Naive thymus-derived CD4-positive, alpha-beta T cell (primary cell): ENCODE results near the gene ATF1. TPM values are rescaled to one million over a fixed set of nuclear protein-coding genes. Genes with fewer than 3 reads are reported as not detected.
"Not testable (repeated sequence)": the region's sequence is repeated elsewhere in the genome, so short reads cannot be mapped to it uniquely, and the experiment has no call there.

Experiments
- ATAC-seq: fragments of 150-1000 bp; cut with Tn5 transposase; 2 replicates; pipeline ENCODE4 v1.10.0; 2021; ENCODE audit warnings: mild to moderate bottlenecking, moderate library complexity
- CTCF ChIA-PET: fragments of 350-600 bp; sonication (Branson Sonifier 250); formaldehyde crosslinking; loops from one replicate; lab custom pipeline; 2021; ENCODE audit warnings: antibody characterized with exemption; lab: Charles Lee
- POLR2A ChIA-PET: fragments of 350-600 bp; sonication (Branson Sonifier 250); formaldehyde crosslinking; loops from one replicate; lab custom pipeline; 2021; ENCODE audit warnings: antibody characterized with exemption, inconsistent platforms; lab: Charles Lee
- DNase-seq, 9 donors: peaks; one replicate each; pipeline versions ENCODE4 v3.0.0 to v3.0.0-alpha.2; 2020 to 2022; ENCODE audit warnings: mixed read lengths in 1 of 9
- H3K27ac ChIP-seq: one replicate; pipeline ENCODE4 v1.7.0; 2013; ENCODE audit warnings: mild to moderate bottlenecking, low read depth, low read length, moderate library complexity
- H3K27me3 ChIP-seq, 2 donors: one replicate each; pipeline ENCODE4 v1.7.0; 2013; ENCODE audit warnings: low read length in 2 of 2, mild to moderate bottlenecking in 2 of 2, moderate library complexity in 2 of 2; ENCODE audit not compliant: control insufficient read depth in 2 of 2, insufficient read depth in 2 of 2
- H3K36me3 ChIP-seq, 3 experiments: 1 replicate in 2 of 3; 2 replicates in 1 of 3; pipeline ENCODE4 v1.7.0; 2013; ENCODE audit warnings: low read length in 3 of 3, mild to moderate bottlenecking in 3 of 3, moderate library complexity in 1 of 3; ENCODE audit not compliant: insufficient read depth in 3 of 3, control insufficient read depth in 2 of 3
- H3K4me1 ChIP-seq, 2 donors: one replicate each; pipeline ENCODE4 v1.7.0; 2013; ENCODE audit warnings: low read length in 2 of 2, mild to moderate bottlenecking in 2 of 2, moderate library complexity in 1 of 2; ENCODE audit not compliant: control insufficient read depth in 2 of 2, insufficient read depth in 2 of 2
- H3K4me3 ChIP-seq: 2 replicates; pipeline ENCODE4 v1.7.0; 2013; ENCODE audit warnings: mild to moderate bottlenecking, low read length
- H3K9me3 ChIP-seq, 3 experiments: 1 replicate in 2 of 3; 2 replicates in 1 of 3; pipeline ENCODE4 v1.7.0; 2013; ENCODE audit warnings: low read length in 3 of 3; ENCODE audit not compliant: control insufficient read depth in 2 of 3
- H3K27ac Mint-ChIP-seq, 9 donors: one replicate each; pipeline ENCODE4 v1.8.0; 2020 to 2022; ENCODE audit warnings: mixed read lengths in 9 of 9, mild to moderate bottlenecking in 8 of 9, moderate library complexity in 5 of 9, inconsistent platforms in 2 of 9
- H3K27me3 Mint-ChIP-seq, 5 donors: one replicate each; pipeline ENCODE4 v1.8.0; 2021 to 2022; ENCODE audit warnings: mixed read lengths in 5 of 5, mild to moderate bottlenecking in 1 of 5
- H3K36me3 Mint-ChIP-seq, 5 donors: one replicate each; pipeline ENCODE4 v1.8.0; 2020 to 2022; ENCODE audit warnings: mixed read lengths in 5 of 5, mild to moderate bottlenecking in 3 of 5, inconsistent platforms in 1 of 5
- H3K4me1 Mint-ChIP-seq, 7 donors: one replicate each; pipeline ENCODE4 v1.8.0; 2020 to 2022; ENCODE audit warnings: mixed read lengths in 7 of 7, mild to moderate bottlenecking in 3 of 7, inconsistent platforms in 1 of 7
- H3K4me3 Mint-ChIP-seq, 10 donors: one replicate each; pipeline ENCODE4 v1.8.0; 2020 to 2022; ENCODE audit warnings: mild to moderate bottlenecking in 10 of 10, mixed read lengths in 10 of 10, moderate library complexity in 6 of 10, inconsistent platforms in 2 of 10
- H3K9me3 Mint-ChIP-seq, 11 donors: one replicate each; pipeline ENCODE4 v1.8.0; 2020 to 2022; ENCODE audit warnings: mixed read lengths in 11 of 11, mild to moderate bottlenecking in 4 of 11, inconsistent platforms in 1 of 11, moderate library complexity in 1 of 11
- intact Hi-C, 2 donors: fragments of 100-400 bp; cut with micrococcal nuclease; formaldehyde crosslinking; loops; one replicate each; pipeline ENCODE4 v1.15.1; 2023
- polyA plus RNA-seq, 2 donors: library from polyadenylated mRNA; unstranded; fragments of 300-500 nt; fragmentation: Illumina TruSeq; gene quantifications; one replicate each; pipeline ENCODE4 v1.2.3, GENCODE V29; 2021
- total RNA-seq, 6 experiments: library from RNA in 5 of 6; stranded (reverse) in 5 of 6; gene quantifications; 1 replicate in 5 of 6; 2 replicates in 1 of 6; pipeline ENCODE4 v1.2.3 and lab custom pipeline; 2021 to 2026

Gene ATF1
- total and polyA plus RNA-seq, 7 experiments from 2014 or later = 23.8 to 53.9 (median 51.3) TPM

GRCh38 chr12:50765095-50765911, 1.4 kb downstream of the ATF1 start:
- Histone ChIP-seq H3K4me1 (peaks cover 14 to 17% of the 10 kb centered on the region in 2 donors), H3K36me3 (peaks cover 0 to 4% (median under 1%) of the 10 kb centered on the region in 3 experiments), H3K27ac (peak overlapping the region; percentile 94), H3K27me3 (no peaks in the 10 kb centered on the region), H3K4me3 (peak overlapping the region; percentile 69), H3K9me3 (no peaks in the 10 kb centered on the region)
- H3K9me3 Mint-ChIP-seq = peaks cover 0 to 9% (median 0%) of the 10 kb centered on the region in 11 donors
- DNase-seq (peak in 7 of 9 donors; percentile 31 to 61 (median 46)), ATAC-seq (peak; percentile 28)
- ChIA-PET CTCF (interaction anchor here (0.6 to 2.7 kb wide), 12 partner anchors 8 to 263 kb away, joined by 3 to 23 read pairs (median 3); partner anchors contain the start of gene SLC11A2), POLR2A (interaction anchor here (0.8 to 3.6 kb wide), 19 partner anchors 9 to 653 kb away, joined by 3 to 33 read pairs (median 4); partner anchors contain the start of genes COX14, CSRNP2, DAZAP2 and SLC11A2)
- no peaks in the 10 kb centered on the region for H3K27me3 Mint-ChIP-seq
- peak overlapping the region; percentile 88 to 97 (median 95) for H3K27ac Mint-ChIP-seq
- peak overlapping the region; percentile 89 to 97 (median 91) for H3K4me3 Mint-ChIP-seq
- intact Hi-C loops = loop anchor here (1.0 to 5.0 kb wide), 9 partner anchors 60 to 1443 kb away; partner anchors contain the start of genes DAZAP2 (in 1 of the 2), LETMD1 (in 1 of the 2) and TROAP (in 1 of the 2)
- H3K36me3 Mint-ChIP-seq = peaks cover 0 to 11% (median 0%) of the 10 kb centered on the region in 5 donors
- H3K4me1 Mint-ChIP-seq = peaks cover 34 to 55% (median 48%) of the 10 kb centered on the region in 7 donors

- ChIA-PET CTCF (interaction anchor here (0.6 to 1.1 kb wide), 2 partner anchors 53 to 219 kb away, joined by 3 to 5 read pairs; no protein-coding TSS in a partner anchor), POLR2A (no interaction called here)
- H3K4me1 Mint-ChIP-seq = peaks cover 23 to 57% (median 43%) of the 10 kb centered on the region in 7 donors
- peaks cover 0 to 6% (median 0%) of the 10 kb centered on the region in 11 donors for H3K9me3 Mint-ChIP-seq
- ATAC-seq = no peak
- H3K27ac Mint-ChIP-seq = peak overlapping the region in 1 of 9 donors; percentile 25
- no peaks in the 10 kb centered on the region for H3K27me3 Mint-ChIP-seq
- no peak overlapping the region for H3K4me3 Mint-ChIP-seq
- no peaks in the 10 kb centered on the region for H3K9me3 ChIP-seq
- DNase-seq = no peak
- no peak overlapping the region for H3K27ac ChIP-seq
- H3K4me3 ChIP-seq = no peak overlapping the region
- H3K4me1 ChIP-seq = peaks cover 10 to 17% of the 10 kb centered on the region in 2 donors
- peaks cover 0 to 13% (median 6%) of the 10 kb centered on the region in 3 experiments for H3K36me3 ChIP-seq
- no peaks in the 10 kb centered on the region for H3K27me3 ChIP-seq
- intact Hi-C loops = loop anchor here in 1 of 2 donors (5.0 kb wide), 1 partner anchor 574 kb away; no protein-coding TSS in a partner anchor
- peaks cover 4 to 23% (median 13%) of the 10 kb centered on the region in 5 donors for H3K36me3 Mint-ChIP-seq
Observed at GRCh38 chr12:50768391-50768790, 4.5 kb downstream of the ATF1 start.

GRCh38 chr12:50768813-50769212, 4.9 kb downstream of the ATF1 start:
- H3K27me3 ChIP-seq, POLR2A ChIA-PET, H3K9me3 ChIP-seq, ATAC-seq, H3K27me3 Mint-ChIP-seq, CTCF ChIA-PET, DNase-seq, H3K27ac ChIP-seq, H3K4me3 Mint-ChIP-seq, H3K9me3 Mint-ChIP-seq, H3K4me3 ChIP-seq: not testable (repeated sequence)
- intact Hi-C loops = loop anchor here in 1 of 2 donors (5.0 kb wide), 1 partner anchor 573 kb away; no protein-coding TSS in a partner anchor
- Mint-ChIP-seq H3K36me3 (peaks cover 4 to 27% (median 13%) of the 10 kb centered on the region in 5 donors), H3K27ac (peak overlapping the region in 3 of 9 donors; percentile 25 to 47 (median 34)), H3K4me1 (peaks cover 25 to 54% (median 40%) of the 10 kb centered on the region in 7 donors)
- Histone ChIP-seq H3K36me3 (peaks cover 0 to 13% (median 6%) of the 10 kb centered on the region in 3 experiments), H3K4me1 (peaks cover 8 to 17% of the 10 kb centered on the region in 2 donors)

- POLR2A ChIA-PET = no interaction called here
Observed at GRCh38 chr12:50771409-50771808, 7.5 kb downstream of the ATF1 start.

GRCh38 chr12:50772470-50772869, 8.6 kb downstream of the ATF1 start:
- ATAC-seq (no peak), DNase-seq (no peak)
- intact Hi-C loops = no loop called here
- Mint-ChIP-seq H3K27me3 (no peaks in the 10 kb centered on the region), H3K27ac (peak overlapping the region in 1 of 9 donors; percentile 5), H3K4me1 (peaks cover 16 to 41% (median 32%) of the 10 kb centered on the region in 7 donors), H3K9me3 (peaks cover 0 to 8% (median 0%) of the 10 kb centered on the region in 11 donors), H3K36me3 (peaks cover 4 to 31% (median 13%) of the 10 kb centered on the region in 5 donors), H3K4me3 (no peak overlapping the region)
- Histone ChIP-seq H3K27ac (no peak overlapping the region), H3K27me3 (no peaks in the 10 kb centered on the region), H3K36me3 (peaks cover 0 to 9% (median 6%) of the 10 kb centered on the region in 3 experiments), H3K9me3 (no peaks in the 10 kb centered on the region), H3K4me3 (no peak overlapping the region), H3K4me1 (peaks cover 0 to 8% of the 10 kb centered on the region in 2 donors)
- POLR2A ChIA-PET = no interaction called here
- CTCF ChIA-PET = no interaction called here

More at GRCh38 chr12:50771409-50771808, 7.5 kb downstream of the ATF1 start:
- H3K27ac Mint-ChIP-seq = peak overlapping the region in 1 of 9 donors; percentile 12
- no peak overlapping the region for H3K4me3 ChIP-seq
- intact Hi-C loops = no loop called here
- H3K4me1 ChIP-seq = peaks cover 0 to 8% of the 10 kb centered on the region in 2 donors
- H3K4me1 Mint-ChIP-seq = peaks cover 15 to 44% (median 33%) of the 10 kb centered on the region in 7 donors
- H3K4me3 Mint-ChIP-seq = no peak overlapping the region
- no peak for DNase-seq
- CTCF ChIA-PET = no interaction called here
- ATAC-seq = no peak
- H3K36me3 Mint-ChIP-seq = peaks cover 4 to 28% (median 13%) of the 10 kb centered on the region in 5 donors
- peaks cover 0 to 9% (median 6%) of the 10 kb centered on the region in 3 experiments for H3K36me3 ChIP-seq
- no peaks in the 10 kb centered on the region for H3K9me3 ChIP-seq
- no peak overlapping the region for H3K27ac ChIP-seq
- H3K27me3 ChIP-seq = no peaks in the 10 kb centered on the region
- peaks cover 0 to 8% (median 0%) of the 10 kb centered on the region in 11 donors for H3K9me3 Mint-ChIP-seq
- H3K27me3 Mint-ChIP-seq = no peaks in the 10 kb centered on the region

- Histone ChIP-seq H3K4me1 (peaks cover 0 to 8% of the 10 kb centered on the region in 2 donors), H3K9me3 (no peaks in the 10 kb centered on the region), H3K27ac (no peak overlapping the region), H3K36me3 (peaks cover 0 to 9% (median 6%) of the 10 kb centered on the region in 3 experiments), H3K27me3 (no peaks in the 10 kb centered on the region), H3K4me3 (no peak overlapping the region)
- Mint-ChIP-seq H3K27me3 (no peaks in the 10 kb centered on the region), H3K4me3 (no peak overlapping the region), H3K4me1 (peaks cover 16 to 37% (median 32%) of the 10 kb centered on the region in 7 donors), H3K27ac (peak overlapping the region in 2 of 9 donors; percentile 5 to 62), H3K9me3 (peaks cover 0 to 8% (median 0%) of the 10 kb centered on the region in 11 donors), H3K36me3 (peaks cover 4 to 31% (median 13%) of the 10 kb centered on the region in 5 donors)
- CTCF ChIA-PET = no interaction called here
- intact Hi-C loops = no loop called here
- POLR2A ChIA-PET = no interaction called here
- ATAC-seq (no peak), DNase-seq (no peak)
Observed at GRCh38 chr12:50772877-50773276, 9.0 kb downstream of the ATF1 start.
